RWPE2 (cell line): Measurements from ENCODE around the gene FAAH2.
"Not testable (repeated sequence)": the region's sequence is repeated elsewhere in the genome, so short reads cannot be mapped to it uniquely, and the experiment has no call there.

ENCODE experiments used
- ATAC-seq: fragments of 200-7000 bp; cut with Tn5 transposase; 3 replicates; pipeline ENCODE4 v1.9.1; 2021; ENCODE audit warnings: low read depth
- DNase-seq: peaks from one replicate; pipeline ENCODE4 v3.0.0-alpha.2; 2020; ENCODE audit warnings: low spot score
- H3K27ac ChIP-seq: fragments of 450-650 bp; 2 replicates; pipeline ENCODE4 v1.5.1; 2017; ENCODE audit warnings: mild to moderate bottlenecking; ENCODE audit not compliant: poor library complexity, severe bottlenecking
- H3K27me3 ChIP-seq: fragments of 250-450 bp; sonication (Bioruptor Pico); 2 replicates; pipeline ENCODE4 v1.5.1; 2021; ENCODE audit warnings: mild to moderate bottlenecking, moderate library complexity; ENCODE audit not compliant: insufficient read depth, poor library complexity, severe bottlenecking
- H3K36me3 ChIP-seq: fragments of 250-450 bp; sonication (Bioruptor Pico); 2 replicates; pipeline ENCODE4 v1.5.1; 2020; ENCODE audit warnings: low read depth, mild to moderate bottlenecking, moderate library complexity
- H3K4me1 ChIP-seq: fragments of 250-450 bp; sonication (Bioruptor Pico); 2 replicates; pipeline ENCODE4 v1.5.1; 2021; ENCODE audit warnings: mild to moderate bottlenecking, moderate library complexity; ENCODE audit not compliant: insufficient read depth, poor library complexity, severe bottlenecking
- H3K4me3 ChIP-seq: fragments of 250-450 bp; sonication (Bioruptor Pico); 2 replicates; pipeline ENCODE4 v1.5.1; 2021; ENCODE audit warnings: mild to moderate bottlenecking, moderate library complexity; ENCODE audit not compliant: severe bottlenecking
- H3K9me3 ChIP-seq: fragments of 250-450 bp; sonication (Bioruptor Pico); 2 replicates; pipeline ENCODE4 v1.5.1; 2021; ENCODE audit warnings: mild to moderate bottlenecking, moderate library complexity; ENCODE audit not compliant: severe bottlenecking
- TF ChIP-seq, protein P1 (sequence below): fragments of 450-650 bp; IDR thresholded peaks from one replicate; pipeline ENCODE4 v1.5.1; 2017; ENCODE audit warnings: mild to moderate bottlenecking, moderate library complexity; ENCODE audit not compliant: poor library complexity, severe bottlenecking

FAAH2 gene

GRCh38 chrX:57379296-57379695 is 92.8 kb downstream of the FAAH2 start:
- H3K27ac ChIP-seq, result no peak overlapping the region
- ATAC-seq (no peak), DNase-seq (no peak)
- H3K36me3 ChIP-seq, result no peaks in the 10 kb centered on the region
- H3K9me3 ChIP-seq, result no peaks in the 10 kb centered on the region
- H3K4me3 ChIP-seq, result no peak overlapping the region
- no peaks in the 10 kb centered on the region for H3K4me1 ChIP-seq
- no peaks in the 10 kb centered on the region for H3K27me3 ChIP-seq
- TF ChIP-seq, protein P1, sequence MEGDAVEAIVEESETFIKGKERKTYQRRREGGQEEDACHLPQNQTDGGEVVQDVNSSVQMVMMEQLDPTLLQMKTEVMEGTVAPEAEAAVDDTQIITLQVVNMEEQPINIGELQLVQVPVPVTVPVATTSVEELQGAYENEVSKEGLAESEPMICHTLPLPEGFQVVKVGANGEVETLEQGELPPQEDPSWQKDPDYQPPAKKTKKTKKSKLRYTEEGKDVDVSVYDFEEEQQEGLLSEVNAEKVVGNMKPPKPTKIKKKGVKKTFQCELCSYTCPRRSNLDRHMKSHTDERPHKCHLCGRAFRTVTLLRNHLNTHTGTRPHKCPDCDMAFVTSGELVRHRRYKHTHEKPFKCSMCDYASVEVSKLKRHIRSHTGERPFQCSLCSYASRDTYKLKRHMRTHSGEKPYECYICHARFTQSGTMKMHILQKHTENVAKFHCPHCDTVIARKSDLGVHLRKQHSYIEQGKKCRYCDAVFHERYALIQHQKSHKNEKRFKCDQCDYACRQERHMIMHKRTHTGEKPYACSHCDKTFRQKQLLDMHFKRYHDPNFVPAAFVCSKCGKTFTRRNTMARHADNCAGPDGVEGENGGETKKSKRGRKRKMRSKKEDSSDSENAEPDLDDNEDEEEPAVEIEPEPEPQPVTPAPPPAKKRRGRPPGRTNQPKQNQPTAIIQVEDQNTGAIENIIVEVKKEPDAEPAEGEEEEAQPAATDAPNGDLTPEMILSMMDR, result no peak

GRCh38 chrX:57380026-57380796 is 93.7 kb downstream of the FAAH2 start:
- ATAC-seq (no peak), DNase-seq (no peak)
- Histone ChIP-seq H3K4me1 (no peaks in the 10 kb centered on the region), H3K36me3 (no peaks in the 10 kb centered on the region), H3K4me3 (no peak overlapping the region), H3K27ac (no peak overlapping the region), H3K27me3 (no peaks in the 10 kb centered on the region), H3K9me3 (no peaks in the 10 kb centered on the region)
- TF ChIP-seq, protein P1, result no peak

DNA sequence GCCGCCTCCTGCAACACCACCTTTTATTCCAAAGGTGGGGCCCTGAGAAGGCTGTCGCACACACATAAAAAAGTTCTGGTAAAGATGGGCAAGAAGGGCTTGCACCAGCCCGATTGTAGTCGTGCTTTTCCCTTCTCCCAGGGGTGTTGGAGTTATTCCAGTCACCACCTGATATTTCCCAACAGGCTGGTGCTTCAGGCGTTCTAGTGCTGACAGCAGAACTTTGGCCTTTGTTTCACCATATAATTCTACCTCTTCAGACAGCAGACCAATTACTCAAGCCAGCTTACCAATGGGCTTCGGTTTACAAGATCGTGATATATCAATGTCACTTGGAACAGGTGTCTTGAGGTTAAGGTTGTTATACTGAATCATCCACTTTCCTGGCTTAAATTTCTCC is 107.7 kb downstream of the FAAH2 start:
- not testable (repeated sequence) for H3K4me3 ChIP-seq, DNase-seq, H3K27me3 ChIP-seq, H3K36me3 ChIP-seq, H3K4me1 ChIP-seq, ATAC-seq, H3K27ac ChIP-seq, H3K9me3 ChIP-seq

DNA sequence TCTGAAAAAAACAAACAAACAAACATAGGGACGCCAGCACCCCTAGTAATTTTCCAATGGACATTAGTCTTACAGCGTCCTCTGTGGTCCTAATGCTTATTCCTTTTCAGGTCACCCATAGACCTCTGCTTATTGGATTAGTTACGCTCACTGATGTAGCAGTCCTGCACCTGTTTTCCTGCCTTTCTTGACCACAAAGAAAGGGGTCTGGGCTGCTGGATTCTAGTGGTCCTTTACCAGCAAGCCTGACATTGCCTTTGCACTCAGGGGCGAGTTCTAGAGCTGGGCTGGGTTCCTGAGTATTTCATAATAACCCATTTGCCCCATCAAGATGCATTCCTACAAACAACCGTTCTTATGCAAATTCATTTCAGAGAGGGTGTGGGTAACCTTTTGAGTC is 116.7 kb downstream of the FAAH2 start:
- H3K36me3 ChIP-seq, H3K27ac ChIP-seq, H3K4me3 ChIP-seq, DNase-seq, ATAC-seq, H3K4me1 ChIP-seq, H3K27me3 ChIP-seq, H3K9me3 ChIP-seq: not testable (repeated sequence)

DNA sequence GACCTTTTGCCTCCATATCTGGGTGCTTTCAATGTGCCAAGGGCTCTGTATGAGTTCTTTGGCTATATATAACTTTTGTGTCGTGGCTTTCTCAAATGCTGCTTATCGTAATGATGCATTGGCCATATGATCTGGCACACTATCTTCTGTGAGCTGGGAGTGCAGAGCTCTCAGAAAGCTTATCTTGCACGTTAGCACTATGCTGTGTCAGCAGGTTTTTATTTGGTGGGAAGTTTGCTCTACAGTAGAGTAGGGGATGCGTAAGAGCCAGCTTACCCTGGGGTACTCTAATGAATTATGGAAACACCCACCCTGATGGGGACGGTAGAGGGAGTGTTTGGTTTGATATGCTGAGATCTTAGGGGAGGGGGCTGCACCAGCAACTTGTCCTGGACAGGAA is 119.6 kb downstream of the FAAH2 start:
- no peaks in the 10 kb centered on the region for H3K27me3 ChIP-seq
- DNase-seq, result no peak
- H3K36me3 ChIP-seq, result no peaks in the 10 kb centered on the region
- H3K9me3 ChIP-seq, result no peaks in the 10 kb centered on the region
- no peak overlapping the region for H3K27ac ChIP-seq
- TF ChIP-seq, protein P1, result no peak
- ATAC-seq, result no peak
- no peak overlapping the region for H3K4me3 ChIP-seq
- no peaks in the 10 kb centered on the region for H3K4me1 ChIP-seq

GRCh38 chrX:57417827-57418226 is 131.3 kb downstream of the FAAH2 start:
- no peak for DNase-seq

More at GRCh38 chrX:57417827-57418226, 131.3 kb downstream of the FAAH2 start:
- Histone ChIP-seq H3K36me3 (no peaks in the 10 kb centered on the region), H3K27me3 (no peaks in the 10 kb centered on the region), H3K27ac (no peak overlapping the region), H3K4me1 (no peaks in the 10 kb centered on the region), H3K9me3 (no peaks in the 10 kb centered on the region), H3K4me3 (no peak overlapping the region)
- ATAC-seq, result no peak
- TF ChIP-seq, protein P1, result no peak
